ENCODE measurements around the gene MINK1.
A peak's percentile ranks its signal among the peaks of the same experiment; 100 is the strongest.

GRCh38 chr17:4903051-4903818 is 70.1 kb downstream of the MINK1 start, which contains the start of gene CHRNE:
- no peak for TF ChIP-seq ZFX (IDR thresholded peaks at IDR 0.05)
- peak; percentile 94 for TF ChIP-seq CTCF (conservative IDR thresholded peaks at IDR 0.05)
